Activated T-helper 9 cell treated with anti-CD3 and anti-CD28 coated beads, Interleukin-2, amount 50 U/mL, for 16 hours (primary cell): ENCODE measurements around the gene ENO4.

Source experiments
- DNase-seq: peaks from one replicate; pipeline ENCODE4 v3.0.0-alpha.2; 2020; ENCODE audit warnings: low read depth

ENO4 gene

GRCh38 chr10:116831790-116832189 is 17.5 kb upstream of the ENO4 start:
- DNase-seq: no peak

- no peak for DNase-seq
Measured at GRCh38 chr10:116833986-116834985, 15.0 kb upstream of the ENO4 start.

- no peak for DNase-seq
Measured at GRCh38 chr10:116835658-116836057, 13.6 kb upstream of the ENO4 start.

- no peak for DNase-seq
Measured at GRCh38 chr10:116836083-116836482, 13.2 kb upstream of the ENO4 start.

GRCh38 chr10:116836902-116837523 is 12.3 kb upstream of the ENO4 start:
- DNase-seq: no peak

- no peak for DNase-seq
Measured at GRCh38 chr10:116838143-116838725, 11.1 kb upstream of the ENO4 start.

- no peak for DNase-seq
Measured at GRCh38 chr10:116840389-116841075, 8.8 kb upstream of the ENO4 start.

GRCh38 chr10:116845823-116846222 is 3.5 kb upstream of the ENO4 start:
- DNase-seq: no peak

- no peak for DNase-seq
Measured at GRCh38 chr10:116848032-116848943, 1.0 kb upstream of the ENO4 start.

GRCh38 chr10:116848944-116849247 is 403 bp upstream of the ENO4 start:
- no peak for DNase-seq

GRCh38 chr10:116850058-116850611 is 836 bp downstream of the ENO4 start:
- DNase-seq: no peak

- DNase-seq: no peak
Measured at GRCh38 chr10:116852246-116852645, 2.9 kb downstream of the ENO4 start.

GRCh38 chr10:116853287-116853686 is 4.0 kb downstream of the ENO4 start:
- DNase-seq: no peak

GRCh38 chr10:116853701-116854100 is 4.4 kb downstream of the ENO4 start:
- no peak for DNase-seq

GRCh38 chr10:116857156-116857555 is 7.9 kb downstream of the ENO4 start:
- DNase-seq: no peak

- DNase-seq: no peak
Measured at GRCh38 chr10:116861796-116862195, 12.5 kb downstream of the ENO4 start.

GRCh38 chr10:116864436-116864835 is 15.1 kb downstream of the ENO4 start:
- DNase-seq: no peak

- no peak for DNase-seq
Measured at GRCh38 chr10:116866066-116866465, 16.8 kb downstream of the ENO4 start.

GRCh38 chr10:116866987-116867595 is 17.8 kb downstream of the ENO4 start:
- DNase-seq: no peak

- DNase-seq: no peak
Measured at GRCh38 chr10:116868198-116868676, 18.9 kb downstream of the ENO4 start.

GRCh38 chr10:116868722-116869121 is 19.4 kb downstream of the ENO4 start:
- DNase-seq: no peak
